Liver (tissue), 9 donors: ENCODE results near the gene MICAL3. TPM values are rescaled to one million over a fixed set of nuclear protein-coding genes. Genes with fewer than 3 reads are reported as not detected.

Source experiments
- DNase-seq: peaks from one replicate; pipeline ENCODE4 v3.0.0-alpha.2; 2017; ENCODE audit warnings: low spot score
- H3K27ac ChIP-seq, 2 donors: one replicate each; pipeline ENCODE4 v1.7.0; 2013; ENCODE audit warnings: inconsistent platforms in 2 of 2, low read length in 2 of 2, control low read depth in 1 of 2, low read depth in 1 of 2, mild to moderate bottlenecking in 1 of 2
- H3K27me3 ChIP-seq, 4 donors: one replicate each; pipeline versions ENCODE4 v1.6.1 to v1.7.0; 2013; ENCODE audit warnings: low read length in 3 of 4, inconsistent platforms in 1 of 4, mild to moderate bottlenecking in 1 of 4, moderate library complexity in 1 of 4; ENCODE audit not compliant: control insufficient read depth in 4 of 4, insufficient read depth in 4 of 4
- H3K36me3 ChIP-seq, 4 donors: one replicate each; pipeline versions ENCODE4 v1.6.1 to v1.7.0; 2013; ENCODE audit warnings: low read length in 3 of 4, mild to moderate bottlenecking in 3 of 4, low read depth in 1 of 4, moderate library complexity in 1 of 4; ENCODE audit not compliant: control insufficient read depth in 4 of 4, insufficient read depth in 3 of 4
- H3K4me1 ChIP-seq, 4 donors: one replicate each; pipeline versions ENCODE4 v1.6.1 to v1.7.0; 2013; ENCODE audit warnings: low read length in 3 of 4, mild to moderate bottlenecking in 3 of 4, moderate library complexity in 1 of 4; ENCODE audit not compliant: control insufficient read depth in 4 of 4, insufficient read depth in 4 of 4
- H3K4me3 ChIP-seq, 3 donors: one replicate each; pipeline versions ENCODE4 v1.6.1 to v1.7.0; 2013; ENCODE audit warnings: low read length in 3 of 3, control low read depth in 1 of 3, low read depth in 1 of 3, mild to moderate bottlenecking in 1 of 3
- H3K9ac ChIP-seq, 2 donors: one replicate each; pipeline ENCODE4 v1.7.0; 2013; ENCODE audit warnings: low read length in 2 of 2, mild to moderate bottlenecking in 2 of 2, moderate library complexity in 2 of 2, control low read depth in 1 of 2, low read depth in 1 of 2
- H3K9me3 ChIP-seq, 4 donors: one replicate each; pipeline versions ENCODE4 v1.6.1 to v1.7.0; 2013; ENCODE audit warnings: low read length in 3 of 4; ENCODE audit not compliant: control insufficient read depth in 4 of 4
- ATF3 ChIP-seq: IDR thresholded peaks from 2 replicates; pipeline ENCODE4 v1.6.1; 2016; ENCODE audit warnings: antibody characterized with exemption
- CTCF ChIP-seq: fragments of 150-350 bp; IDR thresholded peaks from 2 replicates; pipeline ENCODE4 v1.5.1; 2017; ENCODE audit warnings: improper control_type of control experiment, low read depth, low read length; ENCODE audit not compliant: missing input control
- EGR1 ChIP-seq, 2 donors: IDR thresholded peaks; 2 replicates each; pipeline ENCODE4 v1.6.1; 2016 to 2018; ENCODE audit warnings: antibody characterized with exemption in 2 of 2, low read depth in 2 of 2
- FOXA1 ChIP-seq: IDR thresholded peaks from 2 replicates; pipeline ENCODE4 v1.6.1; 2016; ENCODE audit warnings: antibody characterized with exemption
- FOXA2 ChIP-seq: IDR thresholded peaks from 2 replicates; pipeline ENCODE4 v1.6.1; 2016; ENCODE audit warnings: antibody characterized with exemption
- GABPA ChIP-seq, 2 donors: IDR thresholded peaks in 1 of 2; conservative IDR thresholded peaks in 1 of 2; 2 replicates each; pipeline ENCODE4 v1.6.1; 2016; ENCODE audit warnings: antibody characterized with exemption in 2 of 2, mild to moderate bottlenecking in 1 of 2, moderate library complexity in 1 of 2
- HNF4A ChIP-seq, 2 donors: conservative IDR thresholded peaks; 2 replicates each; pipeline ENCODE4 v1.6.1; 2016; ENCODE audit warnings: antibody characterized with exemption in 2 of 2, mild to moderate bottlenecking in 2 of 2
- HNF4G ChIP-seq: IDR thresholded peaks from 2 replicates; pipeline ENCODE4 v1.6.1; 2016; ENCODE audit warnings: antibody characterized with exemption
- JUND ChIP-seq, 2 donors: IDR thresholded peaks; 2 replicates each; pipeline ENCODE4 v1.6.1; 2016; ENCODE audit warnings: antibody characterized with exemption in 2 of 2
- MAX ChIP-seq: IDR thresholded peaks from 2 replicates; pipeline ENCODE4 v1.6.1; 2016; ENCODE audit warnings: antibody characterized with exemption
- NR2F2 ChIP-seq: IDR thresholded peaks from 2 replicates; pipeline ENCODE4 v1.6.1; 2016; ENCODE audit warnings: antibody characterized with exemption
- RAD21 ChIP-seq, 2 donors: IDR thresholded peaks; 2 replicates each; pipeline ENCODE4 v1.6.1; 2016; ENCODE audit warnings: antibody characterized with exemption in 2 of 2, mild to moderate bottlenecking in 2 of 2
- REST ChIP-seq: IDR thresholded peaks from 2 replicates; pipeline ENCODE4 v1.6.1; 2016; ENCODE audit warnings: antibody characterized with exemption, mild to moderate bottlenecking
- RXRA ChIP-seq, 2 donors: IDR thresholded peaks; 2 replicates each; pipeline ENCODE4 v1.6.1; 2017 to 2018; ENCODE audit warnings: antibody characterized with exemption in 2 of 2, mild to moderate bottlenecking in 1 of 2
- SP1 ChIP-seq: IDR thresholded peaks from 2 replicates; pipeline ENCODE4 v1.6.1; 2018; ENCODE audit warnings: antibody characterized with exemption, mild to moderate bottlenecking
- TAF1 ChIP-seq: conservative IDR thresholded peaks from 2 replicates; pipeline ENCODE4 v1.6.1; 2016; ENCODE audit warnings: antibody characterized with exemption, mild to moderate bottlenecking
- YY1 ChIP-seq: IDR thresholded peaks from 2 replicates; pipeline ENCODE4 v1.6.1; 2016; ENCODE audit warnings: antibody characterized with exemption, mild to moderate bottlenecking
- WGBS: extraction: QIAGEN DNeasy Blood & Tissue Kit; methylation state at CpG from one replicate; pipeline ENCODE4 v1.1.7; 2013; 5-methylcytosine and 5-hydroxymethylcytosine counted together
- polyA plus RNA-seq, 2 donors: library from polyadenylated mRNA; stranded (reverse) in 1 of 2; unstranded in 1 of 2; fragments of 200-250 nt in 1 of 2; fragments of >200 nt in 1 of 2; fragmentation: Nextera tagmentation in 1 of 2; extraction: Ambion mirVana in 1 of 2; gene quantifications; one replicate each; pipeline versions ENCODE4 v1.2.1 to v1.2.3, GENCODE V29; 2013 to 2015
- total RNA-seq, 2 donors: library from RNA; depleted of rRNA; stranded (reverse); fragments of >200 nt; gene quantifications; one replicate each; pipeline ENCODE4 v1.2.3, GENCODE V29; 2014
- TF ChIP-seq, protein P1 (sequence below): IDR thresholded peaks from 2 replicates; pipeline ENCODE4 v1.6.1; 2016; ENCODE audit warnings: antibody characterized with exemption
- donor health status: healthy.
- donor health status: healthy.
- donor health status: healthy.
- donor health status: healthy.
- donor health status: healthy.

The MICAL3 gene
- total and polyA plus RNA-seq, 4 donors = 6.4 to 38.4 (median 23.4) TPM

DNA sequence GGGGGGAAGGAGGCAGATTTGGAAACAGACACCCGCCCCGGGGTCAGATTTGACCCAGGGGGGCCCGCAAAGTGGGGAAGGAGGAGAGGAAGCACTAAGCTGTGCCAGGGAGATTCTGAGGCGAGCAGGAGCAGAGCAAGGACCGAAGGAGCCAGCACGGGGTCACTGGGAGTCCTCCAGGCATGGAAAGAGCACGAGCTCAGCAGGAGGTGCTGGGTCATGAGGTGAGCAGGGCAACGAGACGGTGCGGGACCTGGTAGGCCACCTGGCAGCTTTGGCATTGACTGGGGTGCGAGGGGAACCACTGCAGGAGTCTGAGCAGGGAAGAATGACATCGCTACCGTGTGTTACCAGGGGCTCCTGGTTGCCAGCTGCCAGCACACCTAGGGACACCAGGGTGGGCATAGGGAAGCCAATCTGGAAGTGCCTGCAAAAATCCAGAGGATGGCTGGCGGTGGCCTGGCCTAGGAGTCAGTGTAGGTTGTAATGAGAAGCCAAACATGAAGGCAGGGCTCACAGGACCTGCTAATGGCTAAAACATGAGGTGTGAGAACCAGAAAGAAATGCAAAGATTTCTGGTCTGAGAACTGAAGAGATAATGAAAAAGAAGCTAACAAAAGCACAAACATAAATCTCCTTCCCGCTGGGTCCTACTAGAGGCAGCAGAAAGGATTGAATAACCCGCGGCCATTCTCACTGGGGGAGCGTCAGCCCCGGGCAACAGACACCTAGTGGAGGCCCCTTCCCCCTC lies 63.5 kb downstream of the MICAL3 start:
- H3K36me3 ChIP-seq = no peaks in the 10 kb centered on the region
- H3K27me3 ChIP-seq = no peaks in the 10 kb centered on the region
- H3K27ac ChIP-seq = no peak overlapping the region
- no peak overlapping the region for H3K4me3 ChIP-seq
- peaks cover 0 to 5% (median 2%) of the 10 kb centered on the region in 4 donors for H3K4me1 ChIP-seq
- DNase-seq = no peak
- no peak overlapping the region for H3K9ac ChIP-seq
- no peaks in the 10 kb centered on the region for H3K9me3 ChIP-seq
- 87% methylated on average over 19 of the region's 19 CpGs for WGBS
- TF ChIP-seq NR2F2 (no peak), GABPA (IDR thresholded peaks at IDR 0.05 in 1 of 2, conservative IDR thresholded peaks at IDR 0.05 in 1 of 2) (no peak), TAF1 (no peak), RAD21 (IDR thresholded peaks at IDR 0.05) (no peak), CTCF (no peak), FOXA2 (no peak), FOXA1 (no peak), HNF4G (no peak), EGR1 (IDR thresholded peaks at IDR 0.05; ENCODE audit: low read depth in 2 of 2) (no peak), MAX (no peak), RXRA (IDR thresholded peaks at IDR 0.05) (no peak), HNF4A (conservative IDR thresholded peaks at IDR 0.05) (no peak), SP1 (no peak), ATF3 (no peak), REST (no peak), YY1 (no peak), JUND (IDR thresholded peaks at IDR 0.05) (no peak)
- TF ChIP-seq, protein P1, sequence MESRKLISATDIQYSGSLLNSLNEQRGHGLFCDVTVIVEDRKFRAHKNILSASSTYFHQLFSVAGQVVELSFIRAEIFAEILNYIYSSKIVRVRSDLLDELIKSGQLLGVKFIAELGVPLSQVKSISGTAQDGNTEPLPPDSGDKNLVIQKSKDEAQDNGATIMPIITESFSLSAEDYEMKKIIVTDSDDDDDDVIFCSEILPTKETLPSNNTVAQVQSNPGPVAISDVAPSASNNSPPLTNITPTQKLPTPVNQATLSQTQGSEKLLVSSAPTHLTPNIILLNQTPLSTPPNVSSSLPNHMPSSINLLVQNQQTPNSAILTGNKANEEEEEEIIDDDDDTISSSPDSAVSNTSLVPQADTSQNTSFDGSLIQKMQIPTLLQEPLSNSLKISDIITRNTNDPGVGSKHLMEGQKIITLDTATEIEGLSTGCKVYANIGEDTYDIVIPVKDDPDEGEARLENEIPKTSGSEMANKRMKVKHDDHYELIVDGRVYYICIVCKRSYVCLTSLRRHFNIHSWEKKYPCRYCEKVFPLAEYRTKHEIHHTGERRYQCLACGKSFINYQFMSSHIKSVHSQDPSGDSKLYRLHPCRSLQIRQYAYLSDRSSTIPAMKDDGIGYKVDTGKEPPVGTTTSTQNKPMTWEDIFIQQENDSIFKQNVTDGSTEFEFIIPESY = no peak
